ENCODE measurements around the gene B4GALT6. TPM values are rescaled to one million over a fixed set of nuclear protein-coding genes. Genes with fewer than 3 reads are reported as not detected.

The B4GALT6 gene
- total RNA-seq, 1 experiment from 2014 or later = 16.1 TPM

DNA sequence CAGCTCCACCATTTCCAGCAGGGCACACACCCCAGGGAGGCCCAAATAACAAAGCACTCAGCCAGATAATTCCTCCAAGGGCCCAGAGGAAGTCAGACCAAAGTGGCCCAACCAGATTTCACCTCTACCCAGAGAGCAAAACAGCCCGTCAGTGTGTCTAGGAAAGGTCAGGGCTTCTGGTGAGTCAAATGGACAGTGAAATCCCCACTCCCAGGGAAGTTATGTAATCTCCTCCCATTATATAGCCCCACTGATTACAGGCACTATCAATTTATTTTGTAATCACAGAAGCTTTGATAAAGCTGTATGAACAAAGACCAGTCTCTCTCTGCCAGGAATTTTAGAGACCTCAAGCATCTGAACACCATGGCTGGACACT is 4.0 kb downstream of the B4GALT6 start:
- intact Hi-C loops (cut with micrococcal nuclease) = no loop called here
- Histone ChIP-seq H3K9me3 (ENCODE audit: control insufficient read depth in 1 of 2, insufficient read depth in 1 of 2, low read depth in 1 of 2, low read length in 2 of 2) (no peaks in the 10 kb centered on the region), H3K27ac (ENCODE audit: low read depth, low read length) (peak overlapping the region; percentile 75), H3K27me3 (ENCODE audit: insufficient read depth, low read length) (no peaks in the 10 kb centered on the region), H3K4me1 (ENCODE audit: control insufficient read depth in 1 of 2, insufficient read depth in 2 of 2, low read length in 2 of 2) (peaks cover 24 to 63% of the 10 kb centered on the region in 2 experiments), H3K9ac (ENCODE audit: low read length) (peak overlapping the region; percentile 17; the same call in 1 of the 2 replicates), H3K9me2 (ENCODE audit: insufficient read depth) (no peaks in the 10 kb centered on the region; the same call in 1 of the 2 replicates), H4K20me1 (ENCODE audit: insufficient read depth) (no peaks in the 10 kb centered on the region), H3K4me2 (ENCODE audit: low read length) (peak overlapping the region; percentile 71), H3K4me3 (replicated peaks in 1 of 2; ENCODE audit: low read depth in 1 of 2, low read length in 2 of 2) (peak overlapping the region in 1 of 2 experiments; percentile 30; a peak in 1 of 4 replicates), H3K79me2 (ENCODE audit: insufficient read depth, low read length) (peaks cover 25% of the 10 kb centered on the region), H2AFZ (ENCODE audit: low read depth, low read length, poor library complexity, severe bottlenecking) (no peak overlapping the region), H3K36me3 (ENCODE audit: control insufficient read depth in 1 of 2, insufficient read depth in 2 of 2, low read length in 2 of 2) (no peaks in the 10 kb centered on the region)
- no TSS peak for BruUV-seq (replicated peaks)
- RAD21 ChIA-PET (ENCODE audit: low non-redundant PET in 1 of 2, low total read pairs in 2 of 2, uncharacterized antibody in 2 of 2, unreplicated experiment in 2 of 2) = no interaction called here
- CTCF ChIA-PET = no interaction called here
- DNase-seq (ENCODE audit: low read depth, low spot score) = no peak
- TF ChIP-seq ZNF274 (IDR thresholded peaks at IDR 0.05; ENCODE audit: low read depth, low read length) (no peak), JUND (IDR thresholded peaks at IDR 0.05) (no peak), CEBPB (IDR thresholded peaks at IDR 0.05; ENCODE audit: low read depth) (peak; percentile 51; the same call in 1 of the 2 replicates)
- TF ChIP-seq, protein P1, sequence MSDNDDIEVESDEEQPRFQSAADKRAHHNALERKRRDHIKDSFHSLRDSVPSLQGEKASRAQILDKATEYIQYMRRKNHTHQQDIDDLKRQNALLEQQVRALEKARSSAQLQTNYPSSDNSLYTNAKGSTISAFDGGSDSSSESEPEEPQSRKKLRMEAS (IDR thresholded peaks at IDR 0.05) = no peak
- POLR2A ChIA-PET = interaction anchor here (1.6 kb wide), 1 partner anchor 12 kb away, joined by 3 read pairs; no protein-coding TSS in a partner anchor
- ATAC-seq = no peak

DNA sequence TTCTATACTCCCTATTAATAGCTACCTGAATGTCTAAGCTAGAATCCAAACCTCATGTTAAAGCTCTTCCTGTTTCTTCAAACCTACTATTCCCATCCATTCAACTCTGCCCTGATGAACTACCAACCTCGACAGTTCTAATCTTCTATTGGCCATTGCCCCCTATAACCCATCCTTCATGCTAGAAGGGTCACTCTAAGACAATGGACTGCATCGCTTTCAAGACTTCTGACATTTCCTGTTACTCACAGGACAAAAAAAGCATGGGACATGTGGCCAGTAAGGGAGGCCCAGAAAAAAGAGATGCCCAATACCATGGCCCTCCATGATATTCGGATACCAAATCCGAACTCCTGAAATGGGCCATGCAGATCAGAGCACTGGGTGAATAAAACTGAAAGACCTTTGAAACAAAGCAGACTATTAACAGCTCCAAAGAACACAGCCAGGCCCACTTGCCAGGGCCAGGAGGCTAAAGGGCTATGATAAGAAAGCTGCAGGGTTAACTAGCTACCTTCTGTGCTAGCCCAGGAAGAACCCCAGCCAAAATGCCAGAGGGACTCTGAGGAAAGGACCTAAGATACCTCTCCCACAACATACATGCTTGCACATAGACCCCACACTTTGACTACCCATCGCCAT is 4.5 kb downstream of the B4GALT6 start:
- CTCF ChIA-PET = no interaction called here
- RAD21 ChIA-PET (ENCODE audit: low non-redundant PET in 1 of 2, low total read pairs in 2 of 2, uncharacterized antibody in 2 of 2, unreplicated experiment in 2 of 2) = no interaction called here
- intact Hi-C loops (cut with micrococcal nuclease) = no loop called here
- BruUV-seq (replicated peaks) = no TSS peak
- POLR2A ChIA-PET = interaction anchor here (1.6 kb wide), 1 partner anchor 12 kb away, joined by 3 read pairs; no protein-coding TSS in a partner anchor
- Histone ChIP-seq H3K79me2 (ENCODE audit: insufficient read depth, low read length) (peaks cover 29% of the 10 kb centered on the region), H4K20me1 (ENCODE audit: insufficient read depth) (no peaks in the 10 kb centered on the region), H3K27ac (ENCODE audit: low read depth, low read length) (peak overlapping the region; percentile 75), H3K36me3 (ENCODE audit: control insufficient read depth in 1 of 2, insufficient read depth in 2 of 2, low read length in 2 of 2) (no peaks in the 10 kb centered on the region), H3K9ac (ENCODE audit: low read length) (peak overlapping the region; percentile 37), H3K9me2 (ENCODE audit: insufficient read depth) (no peaks in the 10 kb centered on the region; the same call in 1 of the 2 replicates), H3K4me3 (replicated peaks in 1 of 2; ENCODE audit: low read depth in 1 of 2, low read length in 2 of 2) (peak overlapping the region in 1 of 2 experiments; percentile 30; a peak in 2 of 4 replicates), H3K4me2 (ENCODE audit: low read length) (peak overlapping the region; percentile 71), H3K27me3 (ENCODE audit: insufficient read depth, low read length) (no peaks in the 10 kb centered on the region), H2AFZ (ENCODE audit: low read depth, low read length, poor library complexity, severe bottlenecking) (no peak overlapping the region), H3K9me3 (ENCODE audit: control insufficient read depth in 1 of 2, insufficient read depth in 1 of 2, low read depth in 1 of 2, low read length in 2 of 2) (no peaks in the 10 kb centered on the region), H3K4me1 (ENCODE audit: control insufficient read depth in 1 of 2, insufficient read depth in 2 of 2, low read length in 2 of 2) (peaks cover 24 to 63% of the 10 kb centered on the region in 2 experiments)
- ATAC-seq = no peak
- no peak for DNase-seq (ENCODE audit: low read depth, low spot score)
- TF ChIP-seq TCF7L2 (IDR thresholded peaks at IDR 0.05; ENCODE audit: borderline replicate concordance, extremely low read depth, insufficient read depth, insufficient read length) (no peak), POLR2A (IDR thresholded peaks at IDR 0.05; ENCODE audit: borderline replicate concordance, extremely low read depth, insufficient read depth, insufficient read length) (no peak), YY1 (IDR thresholded peaks at IDR 0.05; ENCODE audit: extremely low read depth, insufficient replicate concordance, low read depth, low read length) (no peak), SP1 (IDR thresholded peaks at IDR 0.05; ENCODE audit: low read depth) (no peak)
- TF ChIP-seq, protein P2, sequence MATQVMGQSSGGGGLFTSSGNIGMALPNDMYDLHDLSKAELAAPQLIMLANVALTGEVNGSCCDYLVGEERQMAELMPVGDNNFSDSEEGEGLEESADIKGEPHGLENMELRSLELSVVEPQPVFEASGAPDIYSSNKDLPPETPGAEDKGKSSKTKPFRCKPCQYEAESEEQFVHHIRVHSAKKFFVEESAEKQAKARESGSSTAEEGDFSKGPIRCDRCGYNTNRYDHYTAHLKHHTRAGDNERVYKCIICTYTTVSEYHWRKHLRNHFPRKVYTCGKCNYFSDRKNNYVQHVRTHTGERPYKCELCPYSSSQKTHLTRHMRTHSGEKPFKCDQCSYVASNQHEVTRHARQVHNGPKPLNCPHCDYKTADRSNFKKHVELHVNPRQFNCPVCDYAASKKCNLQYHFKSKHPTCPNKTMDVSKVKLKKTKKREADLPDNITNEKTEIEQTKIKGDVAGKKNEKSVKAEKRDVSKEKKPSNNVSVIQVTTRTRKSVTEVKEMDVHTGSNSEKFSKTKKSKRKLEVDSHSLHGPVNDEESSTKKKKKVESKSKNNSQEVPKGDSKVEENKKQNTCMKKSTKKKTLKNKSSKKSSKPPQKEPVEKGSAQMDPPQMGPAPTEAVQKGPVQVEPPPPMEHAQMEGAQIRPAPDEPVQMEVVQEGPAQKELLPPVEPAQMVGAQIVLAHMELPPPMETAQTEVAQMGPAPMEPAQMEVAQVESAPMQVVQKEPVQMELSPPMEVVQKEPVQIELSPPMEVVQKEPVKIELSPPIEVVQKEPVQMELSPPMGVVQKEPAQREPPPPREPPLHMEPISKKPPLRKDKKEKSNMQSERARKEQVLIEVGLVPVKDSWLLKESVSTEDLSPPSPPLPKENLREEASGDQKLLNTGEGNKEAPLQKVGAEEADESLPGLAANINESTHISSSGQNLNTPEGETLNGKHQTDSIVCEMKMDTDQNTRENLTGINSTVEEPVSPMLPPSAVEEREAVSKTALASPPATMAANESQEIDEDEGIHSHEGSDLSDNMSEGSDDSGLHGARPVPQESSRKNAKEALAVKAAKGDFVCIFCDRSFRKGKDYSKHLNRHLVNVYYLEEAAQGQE (IDR thresholded peaks at IDR 0.05; ENCODE audit: low read depth) = no peak
- TF ChIP-seq, protein P1 (IDR thresholded peaks at IDR 0.05) = no peak
